ENCODE measurements around the gene PTMS.

The PTMS gene

DNA sequence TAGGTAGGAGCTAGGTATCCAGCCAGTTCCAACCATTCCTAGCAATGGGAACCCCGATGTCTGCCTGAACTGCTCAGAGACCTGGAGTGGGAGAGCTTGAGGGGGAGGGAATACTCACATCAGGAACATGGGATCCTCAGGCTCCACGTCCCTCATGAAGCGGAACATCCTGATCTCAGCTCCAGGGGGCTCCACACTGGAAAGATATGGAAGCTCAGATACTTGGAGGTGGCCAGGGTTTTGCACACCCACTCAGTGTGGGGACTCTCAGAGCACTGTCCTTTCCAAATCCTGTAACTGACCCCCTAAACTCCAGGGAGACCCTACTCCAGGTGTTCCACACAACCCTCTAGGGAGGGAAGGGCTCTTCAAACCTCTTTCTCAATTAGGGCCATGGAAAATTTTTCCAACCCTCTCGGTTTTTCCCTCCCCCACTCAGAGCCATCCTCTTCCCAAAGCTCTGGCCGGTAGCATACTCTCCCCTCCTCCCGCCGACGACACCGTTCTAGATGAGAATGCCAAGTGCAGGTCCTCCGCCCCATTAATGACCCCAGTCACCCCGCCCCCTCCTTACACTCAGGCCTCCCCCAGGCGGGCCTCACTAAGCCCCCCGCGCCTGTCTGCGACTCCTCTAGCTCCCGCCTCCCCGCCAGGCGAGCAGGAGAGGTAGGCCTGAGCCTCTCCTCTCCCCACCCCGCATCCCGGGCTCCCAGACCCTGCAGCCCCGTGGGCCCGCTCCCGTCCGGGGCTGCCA, 13.8 kb upstream of the PTMS start:
- Histone ChIP-seq H3K27ac (replicated peaks) (peak overlapping the region; percentile 77), H3K27me3 (ENCODE audit: insufficient read depth, poor library complexity, severe bottlenecking) (no peaks in the 10 kb centered on the region), H3K4me3 (replicated peaks; ENCODE audit: insufficient read depth, low read length) (peak overlapping the region; percentile 96)
- TF ChIP-seq SPI1 (IDR thresholded peaks at IDR 0.05; ENCODE audit: borderline replicate concordance, low read depth) (no peak), GABPA (IDR thresholded peaks at IDR 0.05; ENCODE audit: low read depth) (no peak), POLR2AphosphoS5 (IDR thresholded peaks at IDR 0.05; ENCODE audit: low read depth) (no peak)
- TF ChIP-seq, protein P1, sequence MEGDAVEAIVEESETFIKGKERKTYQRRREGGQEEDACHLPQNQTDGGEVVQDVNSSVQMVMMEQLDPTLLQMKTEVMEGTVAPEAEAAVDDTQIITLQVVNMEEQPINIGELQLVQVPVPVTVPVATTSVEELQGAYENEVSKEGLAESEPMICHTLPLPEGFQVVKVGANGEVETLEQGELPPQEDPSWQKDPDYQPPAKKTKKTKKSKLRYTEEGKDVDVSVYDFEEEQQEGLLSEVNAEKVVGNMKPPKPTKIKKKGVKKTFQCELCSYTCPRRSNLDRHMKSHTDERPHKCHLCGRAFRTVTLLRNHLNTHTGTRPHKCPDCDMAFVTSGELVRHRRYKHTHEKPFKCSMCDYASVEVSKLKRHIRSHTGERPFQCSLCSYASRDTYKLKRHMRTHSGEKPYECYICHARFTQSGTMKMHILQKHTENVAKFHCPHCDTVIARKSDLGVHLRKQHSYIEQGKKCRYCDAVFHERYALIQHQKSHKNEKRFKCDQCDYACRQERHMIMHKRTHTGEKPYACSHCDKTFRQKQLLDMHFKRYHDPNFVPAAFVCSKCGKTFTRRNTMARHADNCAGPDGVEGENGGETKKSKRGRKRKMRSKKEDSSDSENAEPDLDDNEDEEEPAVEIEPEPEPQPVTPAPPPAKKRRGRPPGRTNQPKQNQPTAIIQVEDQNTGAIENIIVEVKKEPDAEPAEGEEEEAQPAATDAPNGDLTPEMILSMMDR (IDR thresholded peaks at IDR 0.05; ENCODE audit: insufficient read depth, low read length) = no peak
- TF ChIP-seq, protein P2, sequence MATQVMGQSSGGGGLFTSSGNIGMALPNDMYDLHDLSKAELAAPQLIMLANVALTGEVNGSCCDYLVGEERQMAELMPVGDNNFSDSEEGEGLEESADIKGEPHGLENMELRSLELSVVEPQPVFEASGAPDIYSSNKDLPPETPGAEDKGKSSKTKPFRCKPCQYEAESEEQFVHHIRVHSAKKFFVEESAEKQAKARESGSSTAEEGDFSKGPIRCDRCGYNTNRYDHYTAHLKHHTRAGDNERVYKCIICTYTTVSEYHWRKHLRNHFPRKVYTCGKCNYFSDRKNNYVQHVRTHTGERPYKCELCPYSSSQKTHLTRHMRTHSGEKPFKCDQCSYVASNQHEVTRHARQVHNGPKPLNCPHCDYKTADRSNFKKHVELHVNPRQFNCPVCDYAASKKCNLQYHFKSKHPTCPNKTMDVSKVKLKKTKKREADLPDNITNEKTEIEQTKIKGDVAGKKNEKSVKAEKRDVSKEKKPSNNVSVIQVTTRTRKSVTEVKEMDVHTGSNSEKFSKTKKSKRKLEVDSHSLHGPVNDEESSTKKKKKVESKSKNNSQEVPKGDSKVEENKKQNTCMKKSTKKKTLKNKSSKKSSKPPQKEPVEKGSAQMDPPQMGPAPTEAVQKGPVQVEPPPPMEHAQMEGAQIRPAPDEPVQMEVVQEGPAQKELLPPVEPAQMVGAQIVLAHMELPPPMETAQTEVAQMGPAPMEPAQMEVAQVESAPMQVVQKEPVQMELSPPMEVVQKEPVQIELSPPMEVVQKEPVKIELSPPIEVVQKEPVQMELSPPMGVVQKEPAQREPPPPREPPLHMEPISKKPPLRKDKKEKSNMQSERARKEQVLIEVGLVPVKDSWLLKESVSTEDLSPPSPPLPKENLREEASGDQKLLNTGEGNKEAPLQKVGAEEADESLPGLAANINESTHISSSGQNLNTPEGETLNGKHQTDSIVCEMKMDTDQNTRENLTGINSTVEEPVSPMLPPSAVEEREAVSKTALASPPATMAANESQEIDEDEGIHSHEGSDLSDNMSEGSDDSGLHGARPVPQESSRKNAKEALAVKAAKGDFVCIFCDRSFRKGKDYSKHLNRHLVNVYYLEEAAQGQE (IDR thresholded peaks at IDR 0.05; ENCODE audit: insufficient replicate concordance, low read depth) = no peak
- DNase-seq (ENCODE audit: low read depth in 1 of 2, low spot score in 1 of 2) = no peak

DNA sequence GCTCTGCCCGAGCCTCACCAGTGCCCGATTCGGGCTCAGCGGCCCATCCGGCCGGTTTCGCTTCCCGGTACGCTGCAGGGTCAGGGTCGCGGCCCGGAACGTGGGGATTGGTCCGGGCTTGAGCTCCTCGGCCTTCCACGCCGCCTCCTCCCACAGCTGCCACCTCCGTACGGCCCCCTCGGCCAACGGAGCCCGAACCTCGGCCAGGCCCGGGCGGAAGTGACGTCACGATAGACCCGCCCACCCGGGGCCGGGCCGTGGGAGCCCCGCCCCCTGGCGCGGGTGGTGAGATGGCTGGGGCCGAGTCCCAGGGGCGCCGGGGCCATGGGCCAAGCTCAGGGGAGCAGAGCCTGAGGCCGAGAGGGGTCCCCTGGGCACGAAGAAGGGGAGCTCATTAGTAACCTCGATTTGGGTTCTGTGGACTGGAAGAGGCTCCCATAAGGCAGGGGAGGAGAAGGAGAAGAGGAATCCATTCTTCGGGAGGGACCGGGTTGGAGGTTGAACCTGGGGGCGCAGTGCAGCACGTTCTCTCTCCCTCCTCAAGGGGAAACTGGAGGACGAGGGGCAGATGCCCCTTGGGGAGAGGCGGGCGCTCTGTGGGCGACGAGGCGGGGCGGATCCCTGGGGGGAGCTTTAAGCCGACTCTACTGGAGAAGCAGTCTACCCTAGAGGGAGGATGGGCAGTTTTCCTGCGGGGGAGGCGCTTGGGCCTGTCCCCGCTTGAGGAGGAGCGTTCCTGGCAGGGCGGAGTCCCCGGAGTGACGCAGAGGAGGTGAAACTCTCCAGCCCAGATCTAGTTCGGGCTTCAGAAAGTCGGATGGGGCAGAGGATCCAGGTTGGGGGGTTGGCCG, 13.0 kb upstream of the PTMS start, which contains the start of gene MLF2:
Gene MLF2, minus strand, starts transcription at position 221 of the 851 bp plus-strand sequence. CDS start 807 bp downstream, outside the sequence.
- peak within 1 kb of the TSS; percentile 77 for H3K27ac ChIP-seq (replicated peaks)
- TF ChIP-seq, protein P1 (IDR thresholded peaks at IDR 0.05; ENCODE audit: insufficient read depth, low read length) = no peak
- peak; percentile 51 for TF ChIP-seq GABPA (IDR thresholded peaks at IDR 0.05; ENCODE audit: low read depth)
- peak; percentile 54; the same call in 1 of the 2 replicates for TF ChIP-seq POLR2AphosphoS5 (IDR thresholded peaks at IDR 0.05; ENCODE audit: low read depth)
- H3K4me3 ChIP-seq (replicated peaks; ENCODE audit: insufficient read depth, low read length) = peak within 1 kb of the TSS; percentile 96
- H3K27me3 ChIP-seq (ENCODE audit: insufficient read depth, poor library complexity, severe bottlenecking) = no peaks in the 10 kb centered on the region
- peak; percentile 95 to 98 for DNase-seq (ENCODE audit: low read depth in 1 of 2, low spot score in 1 of 2)

DNA sequence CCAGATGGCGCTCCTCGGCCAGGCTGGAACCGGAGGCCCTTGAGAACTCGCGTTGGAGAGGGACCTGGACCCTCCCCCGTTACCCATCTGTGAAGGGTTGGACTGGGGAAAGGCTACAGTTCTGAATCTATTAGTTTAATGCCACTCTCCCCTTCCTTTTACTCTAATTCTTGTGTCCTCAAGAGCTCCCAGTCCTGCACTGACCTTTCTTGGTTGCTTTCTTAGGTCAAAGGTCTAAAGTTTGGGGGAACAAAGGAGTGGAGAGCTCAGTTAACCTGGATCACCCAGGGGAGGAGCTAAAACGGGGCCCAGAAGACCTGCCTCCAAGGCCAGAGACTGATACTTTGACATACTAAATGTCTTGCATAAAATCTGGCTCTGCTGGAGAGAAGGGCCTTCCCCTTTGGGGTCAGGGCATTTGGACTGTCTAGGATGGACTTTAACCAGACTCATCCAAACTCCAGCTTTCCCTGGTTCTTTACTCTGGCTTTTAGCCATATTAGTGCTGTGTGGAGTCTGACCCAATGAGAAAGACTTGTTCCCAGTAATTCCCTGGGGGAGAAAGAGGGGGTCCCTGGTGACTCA, 12.3 kb upstream of the PTMS start:
- Histone ChIP-seq H3K4me3 (replicated peaks; ENCODE audit: insufficient read depth, low read length) (no peak overlapping the region), H3K27ac (replicated peaks) (no peak overlapping the region), H3K27me3 (ENCODE audit: insufficient read depth, poor library complexity, severe bottlenecking) (no peaks in the 10 kb centered on the region)
- TF ChIP-seq, protein P1 (IDR thresholded peaks at IDR 0.05; ENCODE audit: insufficient read depth, low read length) = peak; percentile 93
- no peak for TF ChIP-seq SPI1 (IDR thresholded peaks at IDR 0.05; ENCODE audit: borderline replicate concordance, low read depth)
- no peak for DNase-seq (ENCODE audit: low read depth in 1 of 2, low spot score in 1 of 2)

DNA sequence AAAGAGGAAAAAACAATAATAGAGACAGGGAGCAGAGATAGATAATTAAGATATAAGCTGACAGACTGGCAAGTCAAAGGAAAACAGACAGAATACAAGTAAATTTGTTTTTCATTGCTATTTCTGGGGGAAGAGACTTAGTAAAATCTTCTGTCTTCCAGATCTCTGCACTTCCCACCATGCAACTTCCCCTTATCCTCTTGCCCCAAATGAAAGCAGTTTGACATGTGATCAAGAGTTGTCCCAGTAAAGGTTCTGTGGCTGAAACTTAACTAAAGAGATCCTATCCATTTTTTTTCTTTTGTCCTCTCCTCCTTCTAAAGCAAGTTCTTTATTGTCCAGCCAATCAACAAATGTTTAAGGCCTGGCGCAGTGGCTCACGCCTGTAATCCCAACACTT, 11.8 kb upstream of the PTMS start:
- peak in 1 of 2 experiments; percentile 36 for DNase-seq (ENCODE audit: low read depth in 1 of 2, low spot score in 1 of 2)
- H3K4me3 ChIP-seq (replicated peaks; ENCODE audit: insufficient read depth, low read length) = no peak overlapping the region
- TF ChIP-seq POLR2AphosphoS5 (IDR thresholded peaks at IDR 0.05; ENCODE audit: low read depth) (no peak), SPI1 (IDR thresholded peaks at IDR 0.05; ENCODE audit: borderline replicate concordance, low read depth) (peak; percentile 60; the same call in 1 of the 2 replicates)
- TF ChIP-seq, protein P1 (IDR thresholded peaks at IDR 0.05; ENCODE audit: insufficient read depth, low read length) = no peak
- H3K27ac ChIP-seq (replicated peaks) = no peak overlapping the region
- no peaks in the 10 kb centered on the region for H3K27me3 ChIP-seq (ENCODE audit: insufficient read depth, poor library complexity, severe bottlenecking)
